ENCODE data around the gene C14orf39.

DNA sequence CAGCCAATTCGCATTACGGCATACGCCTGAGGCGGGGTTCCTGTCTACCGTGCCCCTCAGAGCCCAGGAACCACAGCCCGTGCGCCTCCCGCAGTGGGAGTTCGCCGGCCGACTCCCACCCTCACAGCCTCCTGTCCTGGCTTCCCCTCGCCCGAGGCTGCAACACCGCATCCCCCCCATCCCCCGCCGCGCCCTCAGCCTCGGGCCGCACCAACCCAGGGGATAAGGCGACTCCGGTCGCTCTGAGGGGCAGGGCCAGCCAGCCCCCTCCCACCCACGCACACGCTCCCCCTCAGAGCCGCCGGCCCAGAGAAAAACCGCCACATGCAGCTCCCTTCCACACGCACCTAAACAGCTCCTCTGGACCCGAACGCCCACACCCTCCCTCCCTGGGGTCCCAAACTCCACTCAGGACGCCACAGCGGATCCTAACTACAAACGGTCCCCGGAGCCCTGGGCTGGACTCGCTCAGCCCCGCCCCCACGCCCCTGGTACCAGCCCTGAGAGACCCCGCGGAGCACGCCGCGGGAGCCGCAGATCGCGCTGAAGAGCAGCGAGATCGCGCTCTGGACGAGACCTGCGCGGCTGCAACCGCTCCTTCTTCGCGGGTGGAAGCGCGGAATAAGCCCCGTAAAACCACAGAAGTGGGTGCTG lies at the start of gene C14orf39:
- TF ChIP-seq, protein P1, sequence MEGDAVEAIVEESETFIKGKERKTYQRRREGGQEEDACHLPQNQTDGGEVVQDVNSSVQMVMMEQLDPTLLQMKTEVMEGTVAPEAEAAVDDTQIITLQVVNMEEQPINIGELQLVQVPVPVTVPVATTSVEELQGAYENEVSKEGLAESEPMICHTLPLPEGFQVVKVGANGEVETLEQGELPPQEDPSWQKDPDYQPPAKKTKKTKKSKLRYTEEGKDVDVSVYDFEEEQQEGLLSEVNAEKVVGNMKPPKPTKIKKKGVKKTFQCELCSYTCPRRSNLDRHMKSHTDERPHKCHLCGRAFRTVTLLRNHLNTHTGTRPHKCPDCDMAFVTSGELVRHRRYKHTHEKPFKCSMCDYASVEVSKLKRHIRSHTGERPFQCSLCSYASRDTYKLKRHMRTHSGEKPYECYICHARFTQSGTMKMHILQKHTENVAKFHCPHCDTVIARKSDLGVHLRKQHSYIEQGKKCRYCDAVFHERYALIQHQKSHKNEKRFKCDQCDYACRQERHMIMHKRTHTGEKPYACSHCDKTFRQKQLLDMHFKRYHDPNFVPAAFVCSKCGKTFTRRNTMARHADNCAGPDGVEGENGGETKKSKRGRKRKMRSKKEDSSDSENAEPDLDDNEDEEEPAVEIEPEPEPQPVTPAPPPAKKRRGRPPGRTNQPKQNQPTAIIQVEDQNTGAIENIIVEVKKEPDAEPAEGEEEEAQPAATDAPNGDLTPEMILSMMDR (IDR thresholded peaks at IDR 0.05; ENCODE audit: low read depth, low read length, poor library complexity, severe bottlenecking) = no peak
- no peak for TF ChIP-seq EZH2phosphoT487 (IDR thresholded peaks at IDR 0.05; ENCODE audit: borderline replicate concordance, low read length)
